ENCODE data around the gene NPRL2.

The NPRL2 gene

DNA sequence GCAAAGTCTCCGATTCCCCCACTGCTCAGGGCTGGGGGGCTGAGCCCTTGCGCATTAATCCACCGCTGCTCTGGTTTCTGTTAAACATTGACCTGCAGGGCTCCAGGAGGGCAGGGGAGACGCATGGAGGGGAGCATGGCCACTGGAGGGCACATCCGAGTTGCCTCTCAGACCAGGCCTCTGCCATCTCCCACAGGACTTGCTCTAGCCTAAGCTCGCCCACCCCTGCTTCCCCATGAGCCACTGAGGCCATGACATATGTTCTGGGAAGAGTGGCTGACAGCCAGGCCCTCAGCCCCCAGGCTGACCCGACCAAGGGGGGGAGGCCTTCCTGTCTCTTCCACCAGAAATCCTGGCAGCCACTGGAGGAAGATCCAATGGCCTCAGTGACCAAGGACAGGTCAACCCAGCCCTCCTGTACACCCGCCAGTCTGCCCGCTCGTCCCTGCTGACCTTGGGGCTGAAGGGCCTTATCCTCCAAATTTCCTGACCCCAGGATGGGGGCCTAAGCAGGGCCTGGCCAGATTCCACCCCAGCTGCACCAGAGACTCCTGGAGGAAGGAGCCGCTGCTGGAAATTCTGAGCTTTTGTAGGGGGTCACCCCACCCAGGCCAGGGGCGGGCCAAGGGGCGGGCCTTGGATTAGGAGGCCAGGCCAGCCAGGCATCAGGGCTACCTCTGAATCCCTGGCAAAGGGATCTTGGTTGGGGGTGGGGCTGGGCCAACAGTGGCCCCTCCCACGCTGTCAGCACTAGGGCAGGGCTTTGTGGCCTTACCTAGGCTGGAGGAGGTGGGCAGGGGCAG is 47.4 kb downstream of the NPRL2 start, which contains the start of gene HYAL1:
Gene HYAL1 (minus strand): TSS at position 562 of the 803 bp plus-strand sequence. CDS start 618 bp downstream, outside the sequence.
- no peak for DNase-seq

- DNase-seq = no peak
Measured at GRCh38 chr3:50302095-50303012, 48.2 kb downstream of the NPRL2 start.

DNA sequence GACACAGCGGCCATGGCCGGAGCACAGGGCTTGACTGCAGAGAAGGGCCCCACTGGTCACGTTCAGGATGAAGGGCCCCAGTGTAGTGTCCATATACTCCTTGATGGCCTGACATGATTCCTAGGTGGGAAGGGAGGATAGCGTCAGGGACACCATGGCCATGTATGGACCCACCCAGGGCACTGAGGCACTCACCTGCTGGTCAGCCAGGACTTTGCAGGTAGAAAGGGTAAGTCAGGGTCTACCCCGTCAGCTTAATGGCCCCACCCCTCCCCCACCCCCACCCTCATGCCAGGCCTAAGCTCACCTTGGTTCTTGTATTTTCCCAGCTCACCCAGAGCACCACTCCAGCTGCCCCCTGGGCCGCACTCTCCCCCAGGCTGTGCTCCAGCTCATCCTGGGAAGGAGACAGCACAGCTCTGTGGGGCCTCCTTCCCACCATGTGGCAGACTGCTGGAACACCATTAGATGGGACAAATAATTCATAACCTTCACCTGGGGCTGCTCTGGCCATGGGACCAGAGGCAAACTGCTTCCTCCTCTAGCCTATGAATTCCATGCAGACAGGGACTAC is 49.8 kb downstream of the NPRL2 start:
- DNase-seq = no peak

GRCh38 chr3:50299929-50300680 is 50.5 kb downstream of the NPRL2 start:
- DNase-seq = peak; percentile 91 to 93

DNA sequence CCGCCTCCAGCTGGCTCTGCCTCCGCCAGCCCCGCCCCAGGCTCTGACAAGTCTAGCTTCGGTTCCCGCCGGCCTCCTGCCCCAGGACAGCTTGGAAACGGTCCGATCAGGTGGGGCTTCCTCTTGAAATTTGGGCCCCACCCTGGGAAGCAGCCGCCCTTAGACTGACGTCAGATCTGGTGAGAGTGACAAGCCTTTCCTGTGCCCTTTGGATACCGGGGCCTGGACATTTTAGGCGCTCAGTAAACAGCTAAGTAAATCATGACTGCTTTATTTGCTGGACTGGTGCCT is 51.0 kb downstream of the NPRL2 start:
- DNase-seq = no peak

- DNase-seq = peak; percentile 99 to 100
Measured at GRCh38 chr3:50298836-50299637, 51.5 kb downstream of the NPRL2 start, which contains the start of the genes HYAL3 and NAA80. Gene HYAL3, minus strand, starts transcription at chr3:50299405. Its CDS starts 3,803 bp downstream, at chr3:50295602. Gene NAA80, minus strand, starts transcription at chr3:50299405. Its CDS starts 1,942 bp downstream, at chr3:50297463.

DNA sequence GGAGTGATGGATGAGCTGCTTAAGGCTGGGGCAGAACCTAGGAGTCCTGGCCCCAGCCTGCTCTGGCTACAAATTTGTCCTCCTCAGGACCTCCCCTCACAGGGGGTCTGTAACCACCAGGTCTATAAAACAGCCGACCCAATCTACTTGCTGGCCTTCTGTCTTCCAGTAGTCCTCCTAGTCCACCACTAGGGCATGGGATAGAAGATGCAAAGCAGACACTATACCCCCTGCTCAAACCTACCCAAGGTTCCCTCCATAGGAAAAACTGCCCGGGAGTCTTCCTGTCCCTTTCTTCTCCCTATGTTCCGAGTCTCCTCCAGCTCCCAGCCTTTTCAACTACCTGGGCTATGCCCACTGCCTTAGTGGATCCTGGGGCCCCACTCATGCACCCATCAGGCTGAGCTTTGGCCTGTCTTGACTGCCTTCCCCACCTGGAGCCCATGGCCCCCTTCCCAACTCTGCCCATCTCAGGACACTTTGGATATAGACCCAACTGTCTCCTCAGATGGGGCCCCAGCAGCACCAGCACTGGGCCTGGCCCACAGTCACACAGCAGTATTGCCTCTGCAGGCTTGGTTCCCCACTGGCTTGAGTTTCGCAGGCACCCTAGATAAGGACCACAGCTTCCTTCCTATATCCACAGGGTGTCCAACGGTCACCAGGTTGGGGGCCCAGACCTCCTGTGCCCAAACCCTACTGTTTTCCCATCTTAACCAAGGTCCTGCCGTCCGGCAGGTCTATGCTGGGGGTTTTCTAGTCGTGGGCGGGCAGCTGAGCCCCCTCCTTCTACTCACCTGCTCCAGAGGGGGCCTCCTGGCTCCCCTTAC is 52.5 kb downstream of the NPRL2 start:
- DNase-seq = peak in 1 of 2 donors; percentile 27

DNA sequence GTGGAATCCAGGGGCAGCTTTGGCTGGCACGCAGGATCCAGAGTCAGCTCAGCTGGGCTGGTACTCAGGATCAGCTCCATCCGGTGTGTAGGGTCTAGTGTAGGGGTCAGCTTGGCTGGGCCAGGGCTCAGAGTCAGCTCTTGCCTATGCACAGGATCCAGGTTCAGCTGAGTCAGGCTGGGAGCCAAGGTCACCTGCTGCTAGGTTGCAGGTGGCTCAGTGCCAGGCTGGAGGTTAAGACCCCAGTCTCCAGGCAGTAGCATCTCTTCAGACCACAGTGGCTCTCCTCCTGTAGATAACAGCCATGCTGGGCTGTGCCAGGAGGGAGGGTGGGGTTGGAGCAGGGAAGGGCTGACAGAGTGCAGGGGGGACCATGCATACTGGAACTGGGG is 53.2 kb downstream of the NPRL2 start:
- DNase-seq = no peak

All from inflammatory macrophage (primary cell).